Sigmoid colon (tissue), 7 donors: ENCODE data around the gene FKBP11. TPM values are rescaled to one million over a fixed set of nuclear protein-coding genes. Genes with fewer than 3 reads are reported as not detected.

Experiments used
- DNase-seq: peaks from one replicate; pipeline ENCODE4 v3.0.0-alpha.2; 2019
- H3K27ac ChIP-seq, 4 donors: fragments of 200-600 bp; sonication (generic); one replicate each; pipeline ENCODE4 v1.5.1; 2016 to 2019; ENCODE audit warnings: mild to moderate bottlenecking in 1 of 4
- H3K27me3 ChIP-seq, 3 donors: fragments of 200-600 bp; sonication (generic); one replicate each; pipeline ENCODE4 v1.5.1; 2019; ENCODE audit warnings: mild to moderate bottlenecking in 1 of 3
- H3K36me3 ChIP-seq, 4 donors: fragments of 200-600 bp; sonication (generic); one replicate each; pipeline ENCODE4 v1.5.1; 2016 to 2019
- H3K4me1 ChIP-seq, 4 donors: fragments of 200-600 bp; sonication (generic); one replicate each; pipeline ENCODE4 v1.5.1; 2017 to 2019
- H3K4me3 ChIP-seq, 4 donors: fragments of 200-600 bp; sonication (generic); one replicate each; pipeline ENCODE4 v1.5.1; 2017 to 2019; ENCODE audit warnings: mild to moderate bottlenecking in 2 of 4, moderate library complexity in 1 of 4
- H3K9me3 ChIP-seq, 4 donors: fragments of 200-600 bp in 3 of 4; sonication (generic) in 3 of 4; one replicate each; pipeline versions ENCODE4 v1.5.1 to v1.6.1; 2013 to 2019
- CTCF ChIP-seq, 4 experiments: fragments of 450-650 bp in 3 of 4; fragments of 200-600 bp in 1 of 4; IDR thresholded peaks; one replicate each; pipeline ENCODE4 v1.5.1; 2016 to 2019; ENCODE audit warnings: antibody characterized with exemption in 4 of 4, mild to moderate bottlenecking in 3 of 4, moderate library complexity in 2 of 4
- EP300 ChIP-seq, 4 donors: sonication (generic); formaldehyde crosslinking; IDR thresholded peaks; one replicate each; pipeline ENCODE4 v1.6.1; 2017; ENCODE audit warnings: antibody characterized with exemption in 4 of 4
- POLR2A ChIP-seq, 2 donors: fragments of 450-650 bp; IDR thresholded peaks; one replicate each; pipeline ENCODE4 v1.6.1; 2016; ENCODE audit warnings: antibody characterized with exemption in 2 of 2, mild to moderate bottlenecking in 2 of 2, moderate library complexity in 2 of 2
- POLR2AphosphoS5 ChIP-seq, 4 donors: sonication (generic); formaldehyde crosslinking; IDR thresholded peaks; one replicate each; pipeline ENCODE4 v1.6.1; 2017; ENCODE audit warnings: antibody characterized with exemption in 4 of 4
- WGBS, 2 donors: extraction: QIAGEN DNeasy Blood & Tissue Kit; methylation state at CpG; one replicate each; pipeline ENCODE4 v1.1.7; 2013; 5-methylcytosine and 5-hydroxymethylcytosine counted together
- intact Hi-C: fragments of 100-400 bp; cut with DNase I; formaldehyde crosslinking; loops from one replicate; pipeline ENCODE4 v1.15.1; 2023
- polyA plus RNA-seq, 3 donors: library from polyadenylated mRNA; stranded (reverse); fragments of 200-250 nt; gene quantifications; one replicate each; pipeline ENCODE4 v1.2.3, GENCODE V29; 2013
- total RNA-seq, 4 donors: library from RNA; depleted of rRNA; stranded (reverse); fragments of >200 nt; gene quantifications; one replicate each; pipeline ENCODE4 v1.1.0, GENCODE V29; 2016
- donor health status: healthy with polysubstance abuse.
- donor health status: Bipolar disorder and iron deficiency.
- donor health status: healthy.

FKBP11 gene
- total and polyA plus RNA-seq, 7 donors = 4.6 to 50.2 (median 7.5) TPM

DNA sequence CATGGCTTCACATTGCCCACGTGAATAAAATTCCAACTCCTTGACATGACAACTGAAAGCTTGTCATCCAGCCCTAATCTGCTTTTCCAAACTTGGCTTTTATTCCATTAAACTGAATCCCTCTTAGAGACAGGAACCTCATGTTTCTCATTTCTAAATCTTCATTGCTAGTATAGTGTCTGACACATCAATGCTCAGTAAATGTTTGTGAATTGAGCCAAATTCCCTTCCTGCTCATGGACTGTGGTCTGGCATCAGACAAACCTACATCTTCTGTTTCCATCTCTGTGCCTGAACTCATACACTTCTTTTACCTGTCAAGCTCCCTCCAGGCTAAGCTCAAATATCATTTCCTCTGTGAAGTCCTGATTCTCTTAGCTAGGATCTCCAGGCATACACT, 4.3 kb upstream of the FKBP11 start:
- 89 to 90% methylated on average over 1 of the region's 1 CpG for WGBS, 2 donors
- H3K36me3 ChIP-seq = peaks cover 5 to 43% (median 19%) of the 10 kb centered on the region in 4 donors
- no peak overlapping the region for H3K27ac ChIP-seq
- H3K4me3 ChIP-seq = no peak overlapping the region
- no peak for DNase-seq
- H3K4me1 ChIP-seq = peaks cover 0 to 10% (median 7%) of the 10 kb centered on the region in 4 donors
- no peaks in the 10 kb centered on the region for H3K27me3 ChIP-seq
- H3K9me3 ChIP-seq = no peaks in the 10 kb centered on the region
- TF ChIP-seq CTCF (IDR thresholded peaks at IDR 0.05) = no peak
- no peak for TF ChIP-seq POLR2A (IDR thresholded peaks at IDR 0.05)
- TF ChIP-seq EP300 (IDR thresholded peaks at IDR 0.05) = no peak
- TF ChIP-seq POLR2AphosphoS5 (IDR thresholded peaks at IDR 0.05) = no peak
- intact Hi-C loops = loop anchor here (5.0 kb wide), 1 partner anchor 53 kb away; no protein-coding TSS in a partner anchor

- peaks cover 0 to 14% (median 8%) of the 10 kb centered on the region in 4 donors for H3K4me1 ChIP-seq
- no peak for DNase-seq
- no peak overlapping the region for H3K27ac ChIP-seq
- H3K9me3 ChIP-seq = no peaks in the 10 kb centered on the region
- H3K4me3 ChIP-seq = no peak overlapping the region
- intact Hi-C loops = loop anchor here (5.0 kb wide), 1 partner anchor 55 kb away; no protein-coding TSS in a partner anchor
- 84 to 89% methylated on average over 2 of the region's 2 CpGs for WGBS, 2 donors
- no peak for TF ChIP-seq CTCF (IDR thresholded peaks at IDR 0.05)
- no peak for TF ChIP-seq EP300 (IDR thresholded peaks at IDR 0.05)
- TF ChIP-seq POLR2AphosphoS5 (IDR thresholded peaks at IDR 0.05) = no peak
- TF ChIP-seq POLR2A (IDR thresholded peaks at IDR 0.05) = no peak
- H3K36me3 ChIP-seq = peaks cover 5 to 24% (median 10%) of the 10 kb centered on the region in 4 donors
- no peaks in the 10 kb centered on the region for H3K27me3 ChIP-seq
Observed at GRCh38 chr12:48927261-48927660, 2.0 kb upstream of the FKBP11 start.

- Histone ChIP-seq H3K36me3 (peaks cover 0 to 4% (median under 1%) of the 10 kb centered on the region in 4 donors), H3K4me3 (peak overlapping the region; percentile 62 to 81 (median 78)), H3K27ac (peak overlapping the region in 3 of 4 donors; percentile 57 to 60 (median 58)), H3K27me3 (no peaks in the 10 kb centered on the region), H3K4me1 (peaks cover 0 to 14% (median 8%) of the 10 kb centered on the region in 4 donors), H3K9me3 (no peaks in the 10 kb centered on the region)
- TF ChIP-seq POLR2AphosphoS5 (IDR thresholded peaks at IDR 0.05) = no peak
- peak; percentile 17 to 39 (median 32) for TF ChIP-seq CTCF (IDR thresholded peaks at IDR 0.05)
- intact Hi-C loops = loop anchor here (5.0 kb wide), 1 partner anchor 58 kb away; no protein-coding TSS in a partner anchor
- peak; percentile 77 for DNase-seq
- WGBS, 2 donors = 1% methylated on average over 43 of the region's 43 CpGs
Observed at GRCh38 chr12:48924617-48925303, 532 bp downstream of the FKBP11 start.

DNA sequence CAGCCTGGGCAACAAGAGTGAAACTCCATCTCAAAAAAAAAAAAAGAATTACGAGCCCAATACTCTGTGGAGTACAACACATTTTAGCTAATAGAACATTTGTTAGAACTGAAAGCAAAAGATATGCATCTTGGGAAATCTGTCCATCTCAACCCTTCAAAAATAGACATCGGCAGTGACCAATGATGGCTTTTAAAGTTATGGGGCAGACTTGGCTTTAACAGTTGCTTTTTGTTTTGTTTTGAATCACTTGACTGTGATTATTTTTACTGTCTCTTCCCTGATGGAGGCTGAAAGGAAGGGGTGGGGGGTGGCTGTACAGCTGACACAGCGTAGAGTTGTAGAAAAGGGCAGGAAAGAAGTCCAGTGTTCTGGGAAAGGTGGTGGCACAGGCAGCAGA, 2.2 kb downstream of the FKBP11 start:
- Histone ChIP-seq H3K4me3 (no peak overlapping the region), H3K9me3 (no peaks in the 10 kb centered on the region), H3K36me3 (no peaks in the 10 kb centered on the region), H3K27me3 (no peaks in the 10 kb centered on the region), H3K4me1 (peaks cover 0 to 14% (median 8%) of the 10 kb centered on the region in 4 donors), H3K27ac (no peak overlapping the region)
- WGBS, 2 donors = 89 to 93% methylated on average over 3 of the region's 3 CpGs
- TF ChIP-seq POLR2A (IDR thresholded peaks at IDR 0.05) (no peak), POLR2AphosphoS5 (IDR thresholded peaks at IDR 0.05) (no peak), CTCF (IDR thresholded peaks at IDR 0.05) (no peak), EP300 (IDR thresholded peaks at IDR 0.05) (no peak)
- intact Hi-C loops = no loop called here
- DNase-seq = no peak
